RCC 7860 (cell line): ENCODE data around the gene SCN7A.
"Not testable (repeated sequence)": the region's sequence is repeated elsewhere in the genome, so short reads cannot be mapped to it uniquely, and the experiment has no call there.

Experiments
- DNase-seq: peaks from one replicate; pipeline ENCODE4 v3.0.0-alpha.2; 2015; ENCODE audit warnings: low spot score
- FAIRE-seq: peaks from 2 replicates; lab custom pipeline; 2012; peaks lifted over from hg19 to GRCh38; lab: Jason Lieb, UNC

The SCN7A gene

GRCh38 chr2:166360906-166361305 lies 133.1 kb downstream of the SCN7A start:
- no peak for FAIRE-seq
- DNase-seq, result no peak

GRCh38 chr2:166360426-166360825 lies 133.6 kb downstream of the SCN7A start:
- DNase-seq (no peak), FAIRE-seq (no peak)

- FAIRE-seq, DNase-seq: not testable (repeated sequence)
These were observed 136.1 kb downstream of the SCN7A start for GRCh38 chr2:166357950-166358321.

GRCh38 chr2:166357068-166357949 lies 136.7 kb downstream of the SCN7A start:
- FAIRE-seq (no peak), DNase-seq (no peak)
